Activated CD8-positive, alpha-beta memory T cell treated with anti-CD3 and anti-CD28 coated beads, Interleukin-2, amount 50 U/mL, for 24 hours (primary cell): ENCODE data around the gene CD22.
"Not testable (repeated sequence)": the region's sequence is repeated elsewhere in the genome, so short reads cannot be mapped to it uniquely, and the experiment has no call there.

Source experiments
- DNase-seq: peaks from one replicate; pipeline ENCODE4 v3.0.0-alpha.2; 2020; ENCODE audit errors: extremely low read depth

The CD22 gene

GRCh38 chr19:35328851-35329285 is at the start of gene CD22:
TSS of gene CD22 (plus strand) at chr19:35329187. CDS start at chr19:35332041, 2,854 bp downstream.
- DNase-seq = no peak

- no peak for DNase-seq
These were observed 49.6 kb upstream of the CD22 start for GRCh38 chr19:35279374-35279773.

GRCh38 chr19:35279985-35280821 is 48.8 kb upstream of the CD22 start:
- no peak for DNase-seq

GRCh38 chr19:35281303-35281702 is 47.7 kb upstream of the CD22 start:
- DNase-seq = no peak

- no peak for DNase-seq
These were observed 44.6 kb upstream of the CD22 start for GRCh38 chr19:35284153-35285094.

- DNase-seq = no peak
These were observed 43.9 kb upstream of the CD22 start for GRCh38 chr19:35285095-35285449.

- not testable (repeated sequence) for DNase-seq
These were observed 43.5 kb upstream of the CD22 start for GRCh38 chr19:35285465-35285864.

GRCh38 chr19:35286101-35286500 is 42.9 kb upstream of the CD22 start:
- DNase-seq = not testable (repeated sequence)

- no peak for DNase-seq
These were observed 41.3 kb upstream of the CD22 start for GRCh38 chr19:35287713-35288112.

GRCh38 chr19:35288331-35288730 is 40.7 kb upstream of the CD22 start:
- no peak for DNase-seq

- DNase-seq = no peak
These were observed 40.1 kb upstream of the CD22 start for GRCh38 chr19:35288906-35289305.

GRCh38 chr19:35290381-35291127 is 38.4 kb upstream of the CD22 start:
- DNase-seq = no peak

- no peak for DNase-seq
These were observed 37.7 kb upstream of the CD22 start for GRCh38 chr19:35291259-35291658.

GRCh38 chr19:35291916-35292315 is 37.1 kb upstream of the CD22 start, which contains the start of gene MAG:
TSS of gene MAG (plus strand) at chr19:35292161. CDS start at chr19:35295409, 3,248 bp downstream.
- no peak for DNase-seq

- DNase-seq = no peak
These were observed 36.3 kb upstream of the CD22 start for GRCh38 chr19:35292421-35293362.

GRCh38 chr19:35293363-35293739 is 35.6 kb upstream of the CD22 start:
- no peak for DNase-seq

GRCh38 chr19:35293808-35294207 is 35.2 kb upstream of the CD22 start:
- DNase-seq = no peak

- DNase-seq = no peak
These were observed 34.7 kb upstream of the CD22 start for GRCh38 chr19:35294328-35294727.

GRCh38 chr19:35294859-35295791 is 33.9 kb upstream of the CD22 start:
- no peak for DNase-seq
